Forelimb muscle (tissue), 1 donor: ENCODE measurements around the gene BSPRY. TPM values are rescaled to one million over a fixed set of nuclear protein-coding genes. Genes with fewer than 3 reads are reported as not detected.
"Not testable (repeated sequence)": the region's sequence is repeated elsewhere in the genome, so short reads cannot be mapped to it uniquely, and the experiment has no call there.

ENCODE experiments used
- DNase-seq: peaks from one replicate; pipeline ENCODE4 v3.0.0-alpha.2; 2013; ENCODE audit warnings: low read depth
- polyA plus RNA-seq: library from polyadenylated mRNA; unstranded; fragments of 120-200 nt; gene quantifications from one replicate; pipeline ENCODE4 v1.2.1, GENCODE V29; 2013; ENCODE audit not compliant: insufficient read length

The BSPRY gene
- polyA plus RNA-seq, 1 donor = 0.29 TPM

- no peak for DNase-seq
These were observed 43.9 kb downstream of the BSPRY start for GRCh38 chr9:113393281-113393680.

GRCh38 chr9:113395000-113395861 is 45.9 kb downstream of the BSPRY start:
- DNase-seq = no peak

GRCh38 chr9:113397203-113397631 is 47.9 kb downstream of the BSPRY start:
- DNase-seq = no peak

- DNase-seq = no peak
These were observed 49.5 kb downstream of the BSPRY start for GRCh38 chr9:113398796-113399195.

- DNase-seq = no peak
These were observed 50.4 kb downstream of the BSPRY start for GRCh38 chr9:113399646-113400200.

- peak; percentile 88 for DNase-seq
These were observed 51.9 kb downstream of the BSPRY start, which contains the start of gene ALAD for GRCh38 chr9:113401027-113401792. ALAD (minus strand) TSS chr9:113401284; CDS start chr9:113393559, 7,725 bp downstream.

- no peak for DNase-seq
These were observed 54.3 kb downstream of the BSPRY start for GRCh38 chr9:113403646-113404045.

GRCh38 chr9:113406353-113406752 is 57.0 kb downstream of the BSPRY start:
- DNase-seq = not testable (repeated sequence)

- DNase-seq = not testable (repeated sequence)
These were observed 57.7 kb downstream of the BSPRY start for GRCh38 chr9:113406873-113407511.

- no peak for DNase-seq
These were observed 60.1 kb downstream of the BSPRY start for GRCh38 chr9:113409481-113409880.

GRCh38 chr9:113409883-113410206 is 60.5 kb downstream of the BSPRY start:
- no peak for DNase-seq

GRCh38 chr9:113410207-113410864 is 61.0 kb downstream of the BSPRY start, which contains the start of the genes C9orf43 and POLE3:
C9orf43 (plus strand) TSS chr9:113410747; CDS start chr9:113413494, 2,747 bp downstream.
POLE3 (minus strand) TSS chr9:113410675; CDS start chr9:113410293, 382 bp downstream.
- peak; percentile 83 for DNase-seq

GRCh38 chr9:113416149-113416721 is 66.9 kb downstream of the BSPRY start:
- DNase-seq = no peak

GRCh38 chr9:113417370-113417769 is 68.0 kb downstream of the BSPRY start:
- no peak for DNase-seq

Other genes starting within 250 kb of the BSPRY start
- gene SLC31A2, start 198.5 kb upstream of the BSPRY start, polyA plus RNA-seq = 3.4 TPM
- 19.3 TPM for gene FKBP15, start 128.3 kb upstream of the BSPRY start, polyA plus RNA-seq
- gene SLC31A1, start 128.0 kb upstream of the BSPRY start, polyA plus RNA-seq = 7.8 TPM
- 20.3 TPM for gene CDC26, start 74.0 kb upstream of the BSPRY start, polyA plus RNA-seq
- 16.6 TPM for gene PRPF4, start 73.9 kb upstream of the BSPRY start, polyA plus RNA-seq
- not detected for gene RNF183, start 46.2 kb upstream of the BSPRY start, polyA plus RNA-seq
- 1.7 TPM for gene WDR31, start 9.3 kb upstream of the BSPRY start, polyA plus RNA-seq
- 4.2 TPM for gene HDHD3, start 27.4 kb downstream of the BSPRY start, polyA plus RNA-seq
- 18.1 TPM for gene ALAD, start 51.7 kb downstream of the BSPRY start, polyA plus RNA-seq
- gene POLE3, start 61.1 kb downstream of the BSPRY start, polyA plus RNA-seq = 45.3 TPM
- 0.40 TPM for gene C9orf43, start 61.2 kb downstream of the BSPRY start, polyA plus RNA-seq
- gene RGS3, start 114.2 kb downstream of the BSPRY start, polyA plus RNA-seq = 32.6 TPM